GM18520 (cell line): ENCODE data around the gene ARID1A.
"Not testable (repeated sequence)": the region's sequence is repeated elsewhere in the genome, so short reads cannot be mapped to it uniquely, and the experiment has no call there.

Experiments used
- ATAC-seq: cut with Tn5 transposase; IDR thresholded peaks from one replicate; pipeline ENCODE4 v1.9.1; 2021; ENCODE audit not compliant: unreplicated experiment

ARID1A gene

GRCh38 chr1:26697978-26698849, 2.4 kb downstream of the ARID1A start:
- no peak for ATAC-seq

GRCh38 chr1:26700711-26701110, 4.9 kb downstream of the ARID1A start:
- no peak for ATAC-seq

DNA sequence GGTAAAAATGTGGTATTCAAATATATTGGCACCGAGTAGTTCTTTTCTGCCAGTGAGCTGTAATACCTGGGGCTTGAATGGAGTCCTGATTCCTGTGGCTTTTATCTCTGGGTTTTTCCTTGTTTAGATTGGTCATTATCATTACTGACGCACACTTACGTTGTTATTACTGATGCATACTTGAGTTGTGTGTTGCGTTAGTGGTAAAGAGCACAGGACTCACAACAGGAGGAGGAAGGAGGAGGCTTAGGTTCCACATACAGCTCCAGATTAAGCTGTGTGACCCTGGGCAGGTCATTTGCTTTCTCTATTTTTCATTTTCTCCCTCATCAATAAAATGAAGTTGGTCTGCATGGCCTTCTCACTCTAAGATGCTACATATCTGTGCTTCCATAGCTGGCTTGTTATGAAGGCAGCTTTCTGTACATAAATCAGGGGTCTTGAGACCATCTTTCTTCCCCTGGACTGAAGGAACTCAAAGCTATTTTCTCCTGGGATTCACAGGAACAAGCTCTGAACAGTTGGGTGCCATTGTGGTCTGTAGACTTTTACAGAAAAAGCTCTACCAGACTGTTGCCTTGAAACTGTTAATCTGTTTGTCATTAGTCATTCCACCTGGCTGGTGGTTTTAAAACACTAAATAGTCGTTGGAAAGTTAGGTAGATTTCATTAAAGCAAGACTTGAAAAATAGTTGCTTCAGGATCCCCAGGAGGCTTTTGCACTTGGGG, 5.6 kb downstream of the ARID1A start:
- ATAC-seq = no peak

GRCh38 chr1:26701995-26702679, 6.3 kb downstream of the ARID1A start:
- ATAC-seq = no peak

DNA sequence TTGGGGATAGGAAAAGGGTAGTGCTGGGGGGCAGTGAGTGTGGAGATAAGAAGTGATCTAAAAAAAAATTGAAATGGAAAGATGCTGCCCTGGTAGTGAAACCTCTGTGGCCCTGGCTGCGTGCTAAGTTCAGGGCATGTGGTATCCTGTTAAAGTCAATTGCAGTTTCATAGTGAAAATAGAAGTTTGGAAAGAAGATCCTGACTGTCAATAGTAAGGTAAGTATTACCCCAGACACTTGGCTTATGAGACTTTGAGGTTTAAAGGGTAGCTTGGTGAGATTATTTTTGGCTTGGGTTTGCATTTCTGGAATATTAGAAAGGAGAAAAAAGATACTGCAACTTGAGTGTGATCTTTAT, 6.8 kb downstream of the ARID1A start:
- no peak for ATAC-seq

DNA sequence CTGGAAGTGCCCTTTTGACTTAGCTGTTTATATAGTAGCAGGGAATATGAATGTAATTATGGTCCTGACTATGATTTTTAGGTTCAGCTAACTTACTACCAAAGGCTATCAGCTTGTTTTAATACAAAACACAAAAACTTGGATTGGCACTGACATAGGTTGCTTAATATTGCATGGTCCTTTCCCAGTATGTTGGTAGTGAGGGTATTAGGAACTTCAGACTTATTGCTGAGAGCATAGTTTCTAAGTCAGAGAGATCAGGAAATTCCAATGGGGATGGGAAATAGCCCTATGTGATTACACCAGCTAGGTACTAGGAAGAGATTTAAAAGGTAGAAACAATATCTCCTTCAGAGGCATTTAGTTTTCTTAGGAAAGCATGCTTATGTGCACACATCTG, 7.7 kb downstream of the ARID1A start:
- no peak for ATAC-seq

GRCh38 chr1:26704629-26705028, 8.8 kb downstream of the ARID1A start:
- no peak for ATAC-seq

DNA sequence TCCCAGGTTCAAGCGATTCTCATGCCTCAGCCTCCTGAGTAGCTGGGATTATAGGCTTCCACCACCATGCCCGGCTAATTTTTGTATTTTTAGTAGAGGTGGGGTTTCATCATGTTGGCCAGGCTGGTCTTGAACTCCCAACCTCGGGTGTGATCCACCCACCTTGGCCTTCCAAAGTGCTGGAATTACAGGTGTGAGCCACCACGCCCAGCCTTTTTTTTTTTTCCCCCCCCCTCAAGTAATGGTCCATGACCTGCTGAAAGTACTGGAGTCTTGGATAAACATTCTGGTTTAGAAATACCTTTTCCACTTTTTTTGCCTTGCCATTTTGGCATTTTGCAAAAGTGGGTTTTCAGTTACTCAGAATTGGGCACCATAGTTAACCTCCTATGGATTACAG, 9.4 kb downstream of the ARID1A start:
- ATAC-seq = not testable (repeated sequence)

DNA sequence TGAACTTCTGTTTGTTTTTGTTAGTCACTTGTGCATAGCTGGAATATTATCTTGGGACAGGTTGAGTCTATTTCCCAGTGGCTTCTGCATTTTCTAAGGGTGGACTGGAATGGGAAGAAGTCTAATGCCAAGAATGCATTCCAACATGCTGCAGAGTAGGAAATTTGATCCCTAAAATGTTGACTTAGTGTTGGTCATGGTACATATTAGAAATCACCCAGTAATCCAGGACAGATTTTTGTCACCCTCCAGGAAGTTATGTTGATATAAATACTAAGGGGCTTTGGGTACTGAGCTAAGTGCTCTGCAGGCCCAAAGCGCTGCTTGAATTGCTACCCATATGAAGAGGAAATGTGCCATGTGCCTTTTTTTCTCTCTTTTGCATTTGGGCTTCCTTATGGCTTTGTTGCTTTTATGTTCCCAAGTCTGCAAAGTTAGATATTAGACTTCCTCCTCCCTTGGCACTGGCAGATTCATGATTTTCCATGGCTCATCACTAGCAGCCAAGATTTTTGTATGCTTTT, 10.0 kb downstream of the ARID1A start:
- no peak for ATAC-seq

DNA sequence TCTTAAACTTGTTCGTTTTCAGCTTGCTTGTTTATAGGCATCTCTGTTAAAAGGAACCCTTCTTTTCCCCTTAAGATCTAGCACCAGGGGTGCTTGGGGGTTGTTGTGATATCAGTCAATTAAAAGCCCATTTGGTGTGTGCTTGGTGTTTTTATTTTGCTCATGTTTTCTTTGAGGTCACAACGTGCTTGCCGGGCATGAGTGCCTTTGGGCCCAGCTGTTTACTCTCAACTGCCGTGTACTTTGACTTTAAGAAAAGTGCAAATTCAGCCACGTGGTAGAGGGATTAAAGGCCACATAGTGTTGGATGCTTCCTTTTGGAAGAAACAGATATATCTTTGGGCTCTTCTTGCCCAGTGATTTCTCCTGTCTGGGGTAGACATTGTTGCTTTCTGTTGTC, 10.5 kb downstream of the ARID1A start:
- ATAC-seq = no peak

- ATAC-seq = no peak
Observed at GRCh38 chr1:26710811-26711210, 15.0 kb downstream of the ARID1A start.

- ATAC-seq = no peak
Observed at GRCh38 chr1:26711777-26712176, 16.0 kb downstream of the ARID1A start.

GRCh38 chr1:26717017-26717491, 21.2 kb downstream of the ARID1A start:
- ATAC-seq = no peak

- ATAC-seq = no peak
Observed at GRCh38 chr1:26719205-26719604, 23.4 kb downstream of the ARID1A start.

DNA sequence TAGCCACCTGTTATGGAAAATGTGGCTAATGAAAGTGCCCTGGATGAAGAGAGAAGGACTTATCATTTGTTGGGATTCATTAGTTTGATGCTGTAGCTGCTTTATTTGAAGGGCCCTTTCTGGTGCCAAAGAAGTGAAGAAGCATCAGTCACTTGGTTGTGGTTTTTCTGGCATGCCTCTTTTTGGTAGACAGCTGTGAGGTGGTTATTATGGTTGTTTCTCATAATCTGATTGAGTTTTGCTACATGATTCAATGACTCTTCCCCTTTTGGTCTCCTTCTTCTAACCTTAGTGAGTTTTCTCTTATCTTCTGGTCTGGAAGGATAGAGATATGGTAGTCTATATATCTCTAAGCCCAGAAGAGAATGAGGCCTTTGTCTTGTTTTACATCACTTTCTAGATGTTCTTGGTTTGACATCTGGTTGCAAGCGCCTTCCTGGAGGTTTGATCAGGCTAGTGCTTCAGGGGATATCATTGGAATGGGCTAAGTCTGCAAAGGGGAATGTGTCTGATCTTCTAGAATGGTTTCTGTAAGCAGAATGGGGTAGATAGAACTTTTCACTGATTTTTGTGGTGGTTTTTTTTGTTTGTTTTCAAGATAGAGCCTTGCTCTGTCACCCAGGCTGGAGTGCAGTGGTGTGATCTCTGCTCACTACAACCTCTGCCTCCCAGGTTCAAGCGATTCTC, 26.0 kb downstream of the ARID1A start:
- no peak for ATAC-seq

DNA sequence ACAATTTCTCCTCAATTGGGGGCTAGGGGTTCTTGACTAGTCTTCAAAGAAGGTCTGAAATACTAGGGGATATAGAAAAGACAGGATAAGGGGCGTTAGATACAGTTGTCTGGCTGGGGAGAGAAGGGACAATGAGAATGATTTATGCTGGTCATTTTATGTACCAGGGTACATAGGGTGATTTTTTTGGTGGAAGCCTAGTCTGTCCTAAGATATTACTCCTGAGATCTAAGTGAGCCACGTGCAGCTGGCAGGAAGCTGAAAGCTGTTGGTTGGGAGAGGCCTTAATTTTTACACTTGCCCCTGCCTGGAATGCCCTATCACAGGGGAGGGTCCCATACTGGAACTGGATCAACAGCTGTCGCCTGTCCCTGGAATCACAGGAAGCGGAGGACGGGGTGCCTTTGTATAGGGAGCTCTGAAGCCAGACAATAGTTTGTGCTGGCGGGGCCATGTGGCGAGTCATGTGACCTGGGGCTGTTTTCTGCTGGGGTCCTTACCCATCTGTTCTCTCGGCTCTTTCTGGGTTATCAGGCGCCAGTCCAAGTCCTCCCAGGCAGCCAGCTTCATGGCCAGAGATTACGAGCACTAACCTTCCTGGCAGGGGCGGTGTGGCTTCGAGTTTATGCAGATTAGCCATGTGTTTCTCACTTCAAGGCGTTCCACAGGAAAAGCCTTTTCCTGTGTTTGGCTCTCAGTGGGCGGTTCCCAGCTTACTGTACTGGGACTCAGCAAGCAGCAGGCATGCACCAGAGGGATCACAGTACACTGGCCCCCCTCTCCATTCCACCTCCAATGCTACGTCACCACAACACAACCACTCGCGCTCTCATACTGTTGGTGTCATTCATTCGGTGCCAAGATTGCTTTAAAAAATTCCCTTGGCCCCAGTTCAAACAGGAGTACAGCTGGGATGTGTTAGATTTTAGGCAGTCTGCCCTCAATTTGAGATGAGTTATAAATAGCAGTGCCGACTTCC, 27.5 kb downstream of the ARID1A start:
- no peak for ATAC-seq

DNA sequence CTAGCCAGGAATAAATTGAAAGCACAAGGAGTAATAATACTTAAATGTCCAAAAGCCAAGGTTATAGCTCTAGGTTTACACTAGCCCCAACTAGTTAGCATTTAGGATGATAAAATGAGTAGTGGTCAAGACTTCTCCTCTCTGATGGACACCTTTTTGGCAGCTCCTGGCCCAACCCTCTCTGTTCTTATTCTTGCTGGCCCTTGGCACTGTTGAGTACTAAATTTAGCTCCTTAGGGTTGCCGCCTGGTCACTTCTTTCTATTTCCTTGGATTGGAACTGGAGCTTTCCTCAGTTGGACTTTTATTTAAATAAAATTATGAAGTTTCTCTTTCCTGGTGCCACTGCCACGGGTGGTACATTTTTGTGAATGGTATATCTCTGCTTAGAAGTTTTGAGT, 28.3 kb downstream of the ARID1A start:
- ATAC-seq = no peak

DNA sequence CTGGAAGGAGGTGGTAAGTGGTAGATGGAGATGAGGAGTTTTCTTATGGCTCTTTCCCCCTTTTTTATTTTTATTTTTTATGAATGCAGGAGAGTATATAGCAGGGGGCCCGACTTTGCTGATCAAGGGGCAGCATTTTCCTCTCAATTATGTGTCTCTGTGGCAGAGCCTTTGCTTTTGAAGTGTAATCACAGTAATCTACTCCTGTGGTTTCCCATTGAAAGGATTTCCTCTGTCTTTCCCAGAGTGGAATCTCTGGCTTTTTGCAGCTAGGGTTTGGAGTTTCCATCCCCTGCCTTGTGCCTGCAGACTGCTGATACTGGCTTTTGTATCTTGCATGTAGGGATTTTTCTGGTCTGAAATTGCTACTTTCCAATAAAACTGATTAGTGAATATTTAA, 29.1 kb downstream of the ARID1A start:
- ATAC-seq = no peak

DNA sequence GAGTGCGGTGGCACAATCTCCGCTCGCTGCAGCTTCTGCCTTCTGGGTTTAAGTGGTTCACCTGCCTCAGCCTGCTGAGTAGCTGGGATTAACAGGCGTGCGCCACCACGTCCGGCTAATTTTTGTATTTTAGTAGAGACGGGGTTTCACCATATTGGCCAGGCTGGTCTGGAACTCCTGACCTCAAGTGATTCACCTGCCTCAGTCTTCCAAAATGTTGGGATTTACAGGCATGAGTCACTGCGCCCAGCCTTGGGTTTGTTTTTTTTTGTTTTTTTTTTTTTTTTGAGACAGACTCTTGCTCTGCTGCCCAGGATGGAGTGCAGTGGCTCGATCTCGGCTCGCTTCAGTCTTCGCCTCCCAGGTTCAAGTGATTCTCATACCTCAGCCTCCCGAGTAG, 30.1 kb downstream of the ARID1A start:
- ATAC-seq = not testable (repeated sequence)

- ATAC-seq = no peak
Observed at GRCh38 chr1:26726784-26727183, 31.0 kb downstream of the ARID1A start.
